Smooth muscle cell (in vitro differentiated cells): Measurements from ENCODE around the gene ANKRD39. TPM values are rescaled to one million over a fixed set of nuclear protein-coding genes. Genes with fewer than 3 reads are reported as not detected.

Source experiments
- DNase-seq: peaks from one replicate; lab custom pipeline; 2025; ENCODE audit not compliant: unreplicated experiment; lab: John Stamatoyannopoulos, UW
- H2AFZ ChIP-seq: fragments of 200-600 bp; sonication (generic); 2 replicates; pipeline ENCODE4 v1.6.0; 2016; ENCODE audit warnings: antibody characterized with exemption, low read depth, mild to moderate bottlenecking
- H3F3A ChIP-seq: fragments of 200-600 bp; sonication (generic); 2 replicates; pipeline ENCODE4 v1.6.0; 2017; ENCODE audit warnings: antibody characterized with exemption, low read depth
- H3K27ac ChIP-seq: fragments of 200-600 bp; sonication (generic); 2 replicates; pipeline ENCODE4 v1.5.1; 2016; ENCODE audit warnings: low read depth, mild to moderate bottlenecking
- H3K27me3 ChIP-seq: fragments of 200-600 bp; sonication (generic); 2 replicates; pipeline ENCODE4 v1.6.1; 2016; ENCODE audit warnings: low read depth, mild to moderate bottlenecking
- H3K36me3 ChIP-seq: fragments of 200-600 bp; sonication (generic); 2 replicates; pipeline ENCODE4 v1.5.1; 2016; ENCODE audit warnings: low read depth
- H3K4me1 ChIP-seq: fragments of 200-600 bp; sonication (generic); 2 replicates; pipeline ENCODE4 v1.5.1; 2016; ENCODE audit warnings: low read depth
- H3K4me2 ChIP-seq: fragments of 200-600 bp; sonication (generic); 2 replicates; pipeline ENCODE4 v1.6.0; 2016; ENCODE audit warnings: mild to moderate bottlenecking
- H3K4me3 ChIP-seq: fragments of 200-600 bp; sonication (generic); 2 replicates; pipeline ENCODE4 v1.5.1; 2016; ENCODE audit warnings: mild to moderate bottlenecking
- H3K79me2 ChIP-seq: fragments of 200-600 bp; sonication (generic); 2 replicates; pipeline ENCODE4 v1.6.0; 2016; ENCODE audit warnings: low read depth, mild to moderate bottlenecking
- H3K9ac ChIP-seq: fragments of 200-600 bp; sonication (generic); 2 replicates; pipeline ENCODE4 v1.6.0; 2016; ENCODE audit warnings: low read depth
- H3K9me3 ChIP-seq: fragments of 200-600 bp; sonication (generic); replicated peaks from 2 replicates; pipeline ENCODE4 v1.5.1; 2016; ENCODE audit warnings: low read depth
- H4K20me1 ChIP-seq: fragments of 200-600 bp; sonication (generic); 2 replicates; pipeline ENCODE4 v1.6.0; 2016; ENCODE audit warnings: low read depth
- WGBS: methylation state at CpG from one replicate; pipeline ENCODE4 v1.1.7; 2016; ENCODE audit warnings: low lambda C conversion rate; 5-methylcytosine and 5-hydroxymethylcytosine counted together
- polyA plus RNA-seq: library from polyadenylated mRNA; unstranded; fragments of >200 nt; fragmentation: Nextera tagmentation; extraction: Ambion mirVana; gene quantifications from 2 replicates; pipeline ENCODE4 v1.2.1, GENCODE V29; 2016
- total RNA-seq: library from RNA; depleted of rRNA; stranded (reverse); fragments of >200 nt; gene quantifications from 2 replicates; pipeline ENCODE4 v1.2.3, GENCODE V29; 2014
- TF ChIP-seq, protein P1 (sequence below): fragments of 200-600 bp; sonication (generic); IDR thresholded peaks from 2 replicates; pipeline ENCODE4 v1.5.1; 2017; ENCODE audit warnings: borderline replicate concordance, mild to moderate bottlenecking, antibody characterized with exemption; ENCODE audit not compliant: insufficient read depth, poor library complexity, severe bottlenecking

The ANKRD39 gene
- total and polyA plus RNA-seq, 2 experiments from 2014 or later, result 7.9 to 16.5 TPM

DNA sequence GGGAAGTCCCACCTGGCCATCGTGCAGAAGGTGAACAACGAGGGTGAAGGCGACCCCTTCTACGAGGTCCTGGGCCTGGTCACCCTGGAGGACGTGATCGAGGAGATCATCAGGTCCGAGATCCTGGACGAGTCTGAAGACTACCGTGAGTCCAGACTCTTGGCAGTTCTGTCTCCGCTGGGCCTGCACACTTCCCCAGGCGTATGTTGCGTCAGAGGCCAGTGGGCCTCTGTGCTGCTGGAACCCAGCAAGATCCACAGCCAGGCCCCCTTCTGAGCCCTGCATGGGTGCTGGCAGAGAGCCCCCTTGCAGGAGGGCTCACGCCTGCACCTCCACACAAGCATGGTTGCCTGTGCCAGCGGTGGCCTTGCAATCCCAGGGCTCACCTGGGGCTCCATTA lies 32.8 kb downstream of the ANKRD39 start:
- Histone ChIP-seq H3K9ac (no peak overlapping the region), H3K79me2 (no peaks in the 10 kb centered on the region), H3K9me3 (no peaks in the 10 kb centered on the region), H2AFZ (no peak overlapping the region), H3K36me3 (no peaks in the 10 kb centered on the region), H3K4me1 (peaks cover 7% of the 10 kb centered on the region), H3K4me2 (no peak overlapping the region), H3F3A (no peaks in the 10 kb centered on the region), H3K27me3 (no peaks in the 10 kb centered on the region), H4K20me1 (peaks cover 5% of the 10 kb centered on the region), H3K27ac (no peak overlapping the region), H3K4me3 (no peak overlapping the region)
- 97% methylated on average over 14 of the region's 14 CpGs for WGBS
- TF ChIP-seq, protein P1, sequence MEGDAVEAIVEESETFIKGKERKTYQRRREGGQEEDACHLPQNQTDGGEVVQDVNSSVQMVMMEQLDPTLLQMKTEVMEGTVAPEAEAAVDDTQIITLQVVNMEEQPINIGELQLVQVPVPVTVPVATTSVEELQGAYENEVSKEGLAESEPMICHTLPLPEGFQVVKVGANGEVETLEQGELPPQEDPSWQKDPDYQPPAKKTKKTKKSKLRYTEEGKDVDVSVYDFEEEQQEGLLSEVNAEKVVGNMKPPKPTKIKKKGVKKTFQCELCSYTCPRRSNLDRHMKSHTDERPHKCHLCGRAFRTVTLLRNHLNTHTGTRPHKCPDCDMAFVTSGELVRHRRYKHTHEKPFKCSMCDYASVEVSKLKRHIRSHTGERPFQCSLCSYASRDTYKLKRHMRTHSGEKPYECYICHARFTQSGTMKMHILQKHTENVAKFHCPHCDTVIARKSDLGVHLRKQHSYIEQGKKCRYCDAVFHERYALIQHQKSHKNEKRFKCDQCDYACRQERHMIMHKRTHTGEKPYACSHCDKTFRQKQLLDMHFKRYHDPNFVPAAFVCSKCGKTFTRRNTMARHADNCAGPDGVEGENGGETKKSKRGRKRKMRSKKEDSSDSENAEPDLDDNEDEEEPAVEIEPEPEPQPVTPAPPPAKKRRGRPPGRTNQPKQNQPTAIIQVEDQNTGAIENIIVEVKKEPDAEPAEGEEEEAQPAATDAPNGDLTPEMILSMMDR, result no peak
- DNase-seq, result no peak

GRCh38 chr2:96824079-96824870 lies 33.5 kb downstream of the ANKRD39 start:
- Histone ChIP-seq H3K36me3 (no peaks in the 10 kb centered on the region), H3F3A (no peaks in the 10 kb centered on the region), H3K27me3 (no peaks in the 10 kb centered on the region), H3K9me3 (no peaks in the 10 kb centered on the region), H2AFZ (no peak overlapping the region), H3K4me3 (no peak overlapping the region), H3K9ac (no peak overlapping the region), H3K4me1 (peaks cover 7% of the 10 kb centered on the region), H4K20me1 (peaks cover 5% of the 10 kb centered on the region), H3K4me2 (no peak overlapping the region), H3K79me2 (no peaks in the 10 kb centered on the region), H3K27ac (no peak overlapping the region)
- WGBS, result 75% methylated on average over 6 of the region's 6 CpGs
- TF ChIP-seq, protein P1, result no peak
- DNase-seq, result no peak

- Histone ChIP-seq H2AFZ (no peak overlapping the region), H3F3A (no peaks in the 10 kb centered on the region), H3K36me3 (no peaks in the 10 kb centered on the region), H3K79me2 (no peaks in the 10 kb centered on the region), H3K4me2 (no peak overlapping the region), H3K4me3 (no peak overlapping the region), H3K9ac (no peak overlapping the region), H3K4me1 (peaks cover 7% of the 10 kb centered on the region), H3K27ac (no peak overlapping the region), H3K27me3 (no peaks in the 10 kb centered on the region), H3K9me3 (no peaks in the 10 kb centered on the region), H4K20me1 (peaks cover 14% of the 10 kb centered on the region)
- no peak for DNase-seq
- WGBS, result 95% methylated on average over 11 of the region's 11 CpGs
- TF ChIP-seq, protein P1, result no peak
These were observed 34.6 kb downstream of the ANKRD39 start for GRCh38 chr2:96823198-96823597.

GRCh38 chr2:96822786-96823185 lies 35.0 kb downstream of the ANKRD39 start:
- DNase-seq, result no peak
- Histone ChIP-seq H3K27me3 (peaks cover under 1% of the 10 kb centered on the region), H2AFZ (no peak overlapping the region), H3K9me3 (no peaks in the 10 kb centered on the region), H3K27ac (no peak overlapping the region), H3K9ac (no peak overlapping the region), H3K79me2 (no peaks in the 10 kb centered on the region), H3F3A (no peaks in the 10 kb centered on the region), H3K4me1 (peaks cover 10% of the 10 kb centered on the region), H3K4me3 (no peak overlapping the region), H3K36me3 (no peaks in the 10 kb centered on the region), H4K20me1 (peaks cover 17% of the 10 kb centered on the region), H3K4me2 (no peak overlapping the region)
- WGBS, result 92% methylated on average over 4 of the region's 4 CpGs
- TF ChIP-seq, protein P1, result no peak
